Activated effector memory CD4-positive, alpha-beta T cell treated with anti-CD3 and anti-CD28 coated beads, Interleukin-2, amount 50 U/mL, for 16 hours (primary cell): ENCODE results near the gene CNTRL.
"Not testable (repeated sequence)": the region's sequence is repeated elsewhere in the genome, so short reads cannot be mapped to it uniquely, and the experiment has no call there.

Experiments used
- DNase-seq: peaks from one replicate; pipeline ENCODE4 v3.0.0-alpha.2; 2020

The CNTRL gene

DNA sequence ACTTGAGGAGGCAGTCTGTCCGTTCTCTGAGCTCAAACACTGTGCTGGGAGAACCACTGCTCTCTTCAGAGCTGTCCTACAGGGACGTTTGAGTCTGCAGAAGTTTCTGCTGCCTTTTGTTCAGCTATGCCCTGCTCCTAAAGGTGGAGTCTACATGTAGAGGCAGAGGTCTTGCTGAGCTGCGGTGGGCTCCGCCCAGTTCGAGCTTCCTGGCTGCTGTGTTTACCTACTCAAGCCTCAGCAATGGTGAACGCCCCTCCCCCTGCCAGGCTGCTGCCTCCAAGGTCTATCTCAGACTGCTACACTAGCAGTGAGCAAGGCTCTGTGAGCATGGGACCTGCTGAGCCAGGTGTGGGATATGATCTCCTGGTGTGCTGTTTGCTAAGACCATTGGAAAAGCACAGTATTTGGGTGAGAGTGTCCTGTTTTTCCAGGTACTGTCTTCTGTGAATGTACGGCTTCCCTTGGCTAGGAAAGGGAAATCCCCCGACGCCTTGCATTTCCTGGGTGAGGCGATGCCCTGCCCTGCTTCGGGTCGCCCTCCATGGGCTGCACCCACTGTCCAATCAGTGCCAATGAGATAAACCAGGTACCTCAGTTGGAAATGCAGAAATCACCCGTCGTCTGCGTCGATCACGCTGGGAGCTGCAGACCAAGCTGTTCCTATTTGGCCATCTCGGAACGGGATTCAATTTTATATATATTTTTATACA lies 58.5 kb downstream of the CNTRL start:
- DNase-seq: peak; percentile 88

DNA sequence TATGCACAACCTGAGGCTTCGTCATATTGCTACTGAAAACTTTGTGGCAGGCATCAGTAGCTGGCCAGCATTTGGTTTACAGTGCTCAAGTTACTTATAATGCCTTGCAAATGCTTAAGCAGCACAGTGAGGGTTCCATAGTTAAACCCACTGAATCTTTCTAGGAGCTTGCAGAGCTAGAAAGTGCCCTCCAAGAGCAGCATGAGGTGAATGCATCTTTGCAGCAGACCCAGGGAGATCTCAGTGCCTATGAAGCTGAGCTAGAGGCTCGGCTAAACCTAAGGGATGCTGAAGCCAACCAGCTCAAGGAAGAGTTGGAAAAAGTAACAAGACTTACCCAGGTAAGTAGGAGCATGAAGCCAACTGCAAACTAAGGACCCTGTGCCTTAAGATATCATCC lies 60.9 kb downstream of the CNTRL start:
- DNase-seq: no peak

DNA sequence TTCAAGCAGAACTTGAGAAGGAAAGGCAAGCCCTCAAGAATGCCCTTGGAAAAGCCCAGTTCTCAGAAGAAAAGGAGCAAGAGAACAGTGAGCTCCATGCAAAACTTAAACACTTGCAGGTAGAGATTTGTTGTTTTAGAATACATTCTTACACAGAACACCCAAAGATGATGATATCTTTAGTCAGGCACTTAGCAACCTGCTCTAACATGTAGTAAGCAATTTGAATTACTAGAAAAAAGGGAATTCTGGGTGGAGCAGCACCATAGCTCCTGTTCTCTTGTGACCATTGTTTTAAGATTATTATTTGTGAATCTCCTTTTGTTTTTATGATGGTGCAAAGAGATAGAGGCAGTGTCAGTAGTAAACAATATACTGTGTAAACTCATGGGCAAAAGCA lies 63.8 kb downstream of the CNTRL start:
- DNase-seq: no peak

DNA sequence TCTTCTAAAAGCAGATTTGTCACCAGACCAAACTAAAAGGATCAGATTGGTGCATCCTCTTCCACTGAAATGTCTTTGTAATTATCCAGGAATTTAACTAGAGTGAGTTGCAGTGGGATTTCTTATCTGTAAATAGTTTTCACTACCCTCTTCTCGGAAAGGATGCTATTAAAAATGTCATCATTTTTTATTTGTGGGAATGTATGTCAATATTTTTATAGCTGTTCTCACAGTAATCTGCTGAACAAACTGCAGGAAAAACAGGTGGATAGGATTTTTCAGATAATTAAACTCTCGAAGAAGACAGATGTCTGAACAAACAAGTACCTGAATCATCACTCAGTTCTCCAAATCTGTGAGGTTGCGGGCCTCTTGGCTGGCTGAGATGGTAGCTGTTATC lies 64.2 kb downstream of the CNTRL start:
- DNase-seq: no peak

DNA sequence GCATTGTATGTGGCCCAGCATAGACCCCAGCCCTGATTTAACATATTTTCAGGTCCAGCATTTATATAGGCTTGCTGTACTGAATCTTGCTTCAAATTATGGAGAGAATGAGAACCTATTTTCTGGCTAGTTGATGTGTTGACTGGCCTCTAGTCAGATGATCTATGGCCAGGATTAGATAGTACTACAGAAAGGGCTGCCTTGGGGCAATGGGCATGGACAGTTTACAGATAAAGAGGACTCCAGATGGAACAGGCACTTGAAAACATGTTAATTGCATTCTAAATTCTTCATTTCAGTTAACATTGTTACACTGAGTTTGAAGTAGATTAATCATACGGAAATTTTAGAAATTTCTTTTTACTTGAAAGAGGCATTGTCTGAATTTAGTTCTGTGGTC lies 65.4 kb downstream of the CNTRL start:
- no peak for DNase-seq

DNA sequence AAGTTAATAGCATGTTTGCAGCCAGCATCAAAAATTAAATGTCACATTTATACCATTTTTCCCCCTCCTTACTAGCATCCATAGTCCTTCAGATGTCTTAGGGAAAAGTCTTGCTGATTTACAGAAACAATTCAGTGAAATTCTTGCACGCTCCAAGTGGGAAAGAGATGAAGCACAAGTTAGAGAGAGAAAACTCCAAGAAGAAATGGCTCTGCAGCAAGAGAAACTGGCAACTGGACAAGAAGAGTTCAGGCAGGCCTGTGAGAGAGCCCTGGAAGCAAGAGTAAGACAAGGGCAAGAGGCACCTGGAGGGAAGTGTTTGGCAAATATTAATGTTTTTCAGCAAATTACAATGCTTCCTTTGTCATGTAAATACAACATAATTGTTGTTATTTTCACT lies 66.6 kb downstream of the CNTRL start:
- no peak for DNase-seq

DNA sequence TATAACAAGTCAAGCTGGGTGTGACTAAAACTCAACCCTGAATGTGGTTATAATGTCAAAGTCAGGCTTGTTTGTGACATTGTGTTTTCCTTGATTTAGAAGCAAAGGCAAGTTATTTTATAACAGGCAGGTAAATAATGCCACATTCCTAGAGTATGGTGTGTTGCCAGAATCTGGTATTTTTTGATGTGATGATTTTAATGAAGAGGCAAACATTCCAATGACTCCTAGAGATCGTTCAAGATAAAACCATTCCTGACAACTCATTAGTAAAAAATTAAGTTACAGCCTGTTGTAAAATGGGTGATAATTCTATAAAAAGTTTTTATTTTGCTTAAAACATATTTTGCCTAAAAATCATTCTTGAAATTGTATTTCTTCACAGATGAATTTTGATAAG lies 67.0 kb downstream of the CNTRL start:
- no peak for DNase-seq

DNA sequence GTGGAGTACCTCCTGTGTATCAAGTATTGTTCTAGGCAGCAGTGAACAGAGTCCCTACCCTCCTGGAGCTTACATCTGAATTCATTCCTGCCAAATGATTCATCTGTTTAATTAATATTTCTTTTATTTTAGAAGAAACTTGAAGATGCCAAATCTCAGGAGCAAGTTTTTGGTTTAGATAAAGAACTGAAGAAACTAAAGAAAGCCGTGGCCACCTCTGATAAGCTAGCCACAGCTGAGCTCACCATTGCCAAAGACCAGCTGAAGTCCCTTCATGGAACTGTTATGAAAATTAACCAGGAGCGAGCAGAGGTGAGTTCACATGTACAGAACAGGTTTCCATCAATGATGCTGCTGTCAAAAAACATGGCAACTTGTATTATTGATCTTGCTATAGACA lies 69.0 kb downstream of the CNTRL start:
- no peak for DNase-seq

DNA sequence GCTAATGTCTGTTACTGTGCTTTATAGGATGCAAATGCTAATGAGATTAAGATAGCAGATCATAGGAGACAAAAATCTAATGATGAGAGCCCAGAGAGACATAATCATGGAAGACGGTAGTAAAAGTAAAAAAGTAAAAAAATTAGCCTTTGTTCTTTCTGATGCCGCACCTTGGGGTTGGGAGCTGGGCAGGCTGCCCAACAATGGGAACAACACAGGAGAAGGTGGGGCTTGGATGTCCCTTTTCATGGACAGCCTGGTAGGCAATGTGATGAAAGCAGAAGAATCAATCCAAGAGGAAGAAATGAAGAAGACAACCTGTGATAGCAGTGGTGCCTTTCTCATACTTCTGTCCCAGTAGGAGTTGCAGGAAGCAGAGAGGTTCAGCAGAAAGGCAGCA lies 69.7 kb downstream of the CNTRL start:
- DNase-seq: no peak

DNA sequence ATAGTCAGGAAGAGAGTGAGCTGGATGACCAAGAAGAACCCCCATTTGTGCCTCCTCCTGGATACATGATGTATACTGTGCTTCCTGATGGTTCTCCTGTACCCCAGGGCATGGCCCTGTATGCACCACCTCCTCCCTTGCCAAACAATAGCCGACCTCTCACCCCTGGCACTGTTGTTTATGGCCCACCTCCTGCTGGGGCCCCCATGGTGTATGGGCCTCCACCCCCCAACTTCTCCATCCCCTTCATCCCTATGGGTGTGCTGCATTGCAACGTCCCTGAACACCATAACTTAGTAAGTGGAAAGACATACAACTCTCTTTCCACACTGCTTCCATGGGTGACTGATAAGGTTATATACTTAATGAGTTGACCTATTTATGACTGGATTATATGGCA lies 75.4 kb downstream of the CNTRL start:
- DNase-seq: no peak

DNA sequence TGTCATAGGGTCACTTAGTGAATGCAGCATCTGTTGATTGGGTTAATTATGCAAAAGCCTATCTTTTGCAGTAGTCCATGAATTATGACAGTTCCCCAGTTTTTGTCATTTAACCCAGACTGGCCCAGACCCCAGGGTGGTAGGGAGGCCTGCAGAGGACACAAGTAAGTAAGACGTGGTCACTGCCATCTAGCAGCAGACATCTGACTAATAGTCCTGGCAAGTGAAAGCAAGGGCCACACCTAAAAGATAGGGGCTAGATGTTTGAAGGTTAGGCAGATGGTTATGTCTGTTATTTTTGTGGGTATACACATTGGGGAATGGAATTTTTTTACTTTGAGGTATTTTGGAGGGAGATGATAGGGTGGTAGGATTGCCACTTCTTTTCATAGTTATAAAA lies 78.9 kb downstream of the CNTRL start:
- DNase-seq: no peak

DNA sequence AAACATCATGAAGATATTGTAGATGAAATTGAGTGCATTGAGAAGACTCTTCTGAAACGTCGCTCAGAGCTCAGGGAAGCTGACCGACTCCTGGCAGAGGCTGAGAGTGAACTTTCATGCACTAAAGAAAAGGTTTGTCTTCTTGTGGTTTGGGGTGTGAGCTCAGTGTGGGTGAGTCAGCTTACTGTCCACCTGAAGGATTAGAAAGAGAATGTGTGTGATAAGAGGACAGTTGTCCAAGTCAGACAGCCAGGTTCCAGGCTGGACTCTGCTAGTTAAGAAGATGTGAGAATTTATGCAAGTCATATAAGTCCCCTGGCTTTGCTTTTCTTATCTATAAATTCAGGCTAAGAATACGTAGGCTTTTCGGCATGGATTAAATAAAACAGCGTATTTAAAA lies 80.0 kb downstream of the CNTRL start:
- DNase-seq: no peak

DNA sequence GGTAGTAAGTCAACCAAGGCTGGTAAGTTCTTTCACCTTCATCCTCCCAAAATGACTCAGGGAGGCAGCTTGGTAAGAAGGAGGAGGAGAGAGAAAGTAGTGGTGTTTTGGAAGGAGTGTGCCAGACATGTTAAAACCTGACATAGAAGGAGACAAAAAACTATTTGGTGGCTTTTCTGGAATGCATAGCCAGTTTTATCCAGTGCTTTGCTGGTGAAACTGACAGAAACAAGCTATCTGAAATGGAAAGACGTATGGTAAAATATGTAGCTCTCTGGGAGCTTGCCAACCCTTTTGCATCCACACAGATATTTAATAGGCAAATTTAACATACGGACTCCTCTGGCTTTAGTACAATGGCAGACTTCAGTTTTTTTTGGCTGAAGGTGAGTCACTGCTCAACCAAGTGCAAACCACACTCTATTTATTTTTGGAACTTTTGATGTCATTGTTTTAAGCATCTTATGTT lies 81.5 kb downstream of the CNTRL start:
- DNase-seq: no peak

DNA sequence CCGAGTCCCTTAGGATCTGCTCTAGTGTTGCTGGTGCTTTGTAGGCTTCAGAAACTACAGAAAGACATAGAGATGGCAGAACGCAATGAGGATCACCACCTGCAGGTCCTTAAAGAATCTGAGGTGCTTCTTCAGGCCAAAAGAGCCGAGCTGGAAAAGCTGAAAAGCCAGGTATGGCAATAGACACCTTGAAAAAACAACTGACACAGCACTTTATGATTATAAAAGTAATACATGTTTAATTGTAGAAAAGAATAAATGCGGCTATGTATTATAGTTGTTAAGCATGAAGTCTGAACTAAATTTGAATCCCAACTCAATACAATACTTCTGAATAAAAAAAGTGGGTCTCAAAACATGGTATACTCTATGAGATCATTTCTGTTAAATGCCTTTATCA lies 83.2 kb downstream of the CNTRL start:
- no peak for DNase-seq

DNA sequence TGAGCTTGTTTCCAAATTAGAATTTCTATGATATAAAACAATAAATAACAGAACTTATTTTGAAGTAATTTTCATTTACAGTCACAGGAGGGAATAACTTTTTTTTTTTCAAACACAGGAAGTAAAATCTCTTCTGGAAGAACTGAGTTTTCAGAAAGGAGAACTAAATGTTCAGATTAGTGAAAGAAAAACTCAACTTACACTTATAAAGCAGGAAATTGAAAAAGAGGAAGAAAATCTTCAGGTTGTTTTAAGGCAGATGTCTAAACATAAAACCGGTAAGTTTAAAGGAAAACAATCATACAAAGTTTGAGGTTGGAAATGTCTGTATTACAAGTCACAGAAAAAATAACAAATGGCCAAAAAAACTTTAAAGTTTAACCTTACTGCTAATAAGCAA lies 85.3 kb downstream of the CNTRL start:
- DNase-seq: no peak

DNA sequence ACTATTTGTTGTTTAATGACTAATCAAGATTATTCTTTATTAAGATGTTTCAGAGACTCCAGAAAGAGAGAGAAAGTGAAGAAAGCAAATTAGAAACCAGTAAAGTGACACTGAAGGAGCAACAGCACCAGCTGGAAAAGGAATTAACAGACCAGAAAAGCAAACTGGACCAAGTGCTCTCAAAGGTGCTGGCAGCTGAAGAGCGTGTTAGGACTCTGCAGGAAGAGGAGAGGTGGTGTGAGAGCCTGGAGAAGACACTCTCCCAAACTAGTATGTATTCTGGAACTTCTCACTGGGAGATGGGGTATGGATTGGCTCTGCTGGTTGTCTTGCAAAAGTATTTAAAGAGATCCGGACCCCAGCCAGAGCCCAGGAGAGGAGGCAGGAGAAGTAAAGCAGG lies 93.3 kb downstream of the CNTRL start:
- no peak for DNase-seq

DNA sequence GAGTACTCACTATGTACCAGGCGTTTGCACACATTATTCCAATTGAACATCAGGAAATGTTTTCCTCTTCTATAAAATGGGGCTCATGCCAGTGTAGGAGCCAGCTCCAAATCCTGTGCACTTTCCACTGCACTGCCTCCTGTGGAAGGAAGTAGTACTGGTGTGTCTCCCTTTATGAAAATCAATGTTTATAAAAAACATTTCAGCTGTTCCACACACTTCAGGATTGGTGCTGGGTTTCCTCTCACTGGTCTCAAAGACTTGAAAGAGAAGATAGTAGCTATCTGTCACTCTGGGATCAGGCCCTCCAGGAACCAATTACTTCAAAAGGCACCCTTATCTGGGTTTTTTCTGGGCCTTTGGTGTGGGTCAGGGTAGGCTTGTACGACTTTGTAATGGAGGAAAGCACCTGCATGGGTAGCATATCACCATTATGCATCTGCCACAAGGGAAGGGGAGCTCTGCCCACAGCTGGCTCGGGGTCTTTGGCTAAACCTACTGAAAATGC lies 94.4 kb downstream of the CNTRL start:
- DNase-seq: no peak

DNA sequence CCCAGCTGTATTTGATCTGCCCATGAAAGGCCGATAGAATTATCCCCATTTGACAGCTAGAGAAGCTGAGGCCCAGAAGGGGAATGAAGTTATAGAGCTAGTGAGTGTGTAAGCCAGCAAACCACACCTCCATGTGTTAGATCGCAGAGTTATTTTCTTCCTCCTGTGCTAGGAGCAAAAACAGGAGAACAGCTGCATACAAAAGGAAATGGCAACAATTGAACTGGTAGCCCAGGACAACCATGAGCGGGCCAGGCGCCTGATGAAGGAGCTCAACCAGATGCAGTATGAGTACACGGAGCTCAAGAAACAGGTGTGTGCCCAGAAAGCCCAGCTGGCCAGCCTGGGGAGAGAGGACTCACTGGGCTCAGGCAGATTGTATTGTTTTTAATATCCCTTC lies 96.5 kb downstream of the CNTRL start:
- no peak for DNase-seq

DNA sequence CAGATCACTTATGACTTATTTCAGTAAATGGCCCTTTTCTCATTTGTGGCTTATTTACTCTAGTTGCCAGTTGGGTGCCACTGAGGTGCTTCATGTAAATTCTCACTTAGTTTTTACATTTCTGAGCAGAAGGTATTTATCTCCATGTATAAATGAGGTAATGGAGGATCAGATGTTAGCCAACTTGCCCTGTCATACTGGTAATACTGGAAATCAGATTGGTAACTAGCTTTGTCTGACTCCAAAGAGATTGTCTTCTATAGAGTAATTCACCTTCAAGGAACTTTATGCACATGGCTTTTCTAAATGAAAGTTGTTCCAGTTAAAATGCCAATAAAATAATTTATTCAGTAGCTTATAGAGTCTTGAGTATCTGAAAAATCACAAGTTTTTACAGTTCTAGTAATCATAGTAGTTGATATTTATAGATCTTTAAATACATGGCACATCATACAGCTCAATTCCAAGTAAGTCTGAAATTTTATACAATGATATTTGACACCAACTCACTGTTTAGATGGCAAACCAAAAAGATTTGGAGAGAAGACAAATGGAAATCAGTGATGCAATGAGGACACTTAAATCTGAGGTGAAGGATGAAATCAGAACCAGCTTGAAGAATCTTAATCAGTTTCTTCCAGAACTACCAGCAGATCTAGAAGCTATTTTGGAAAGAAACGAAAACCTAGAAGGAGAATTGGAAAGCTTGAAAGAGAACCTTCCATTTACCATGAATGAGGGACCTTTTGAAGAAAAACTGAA lies 98.2 kb downstream of the CNTRL start:
- DNase-seq: no peak

DNA sequence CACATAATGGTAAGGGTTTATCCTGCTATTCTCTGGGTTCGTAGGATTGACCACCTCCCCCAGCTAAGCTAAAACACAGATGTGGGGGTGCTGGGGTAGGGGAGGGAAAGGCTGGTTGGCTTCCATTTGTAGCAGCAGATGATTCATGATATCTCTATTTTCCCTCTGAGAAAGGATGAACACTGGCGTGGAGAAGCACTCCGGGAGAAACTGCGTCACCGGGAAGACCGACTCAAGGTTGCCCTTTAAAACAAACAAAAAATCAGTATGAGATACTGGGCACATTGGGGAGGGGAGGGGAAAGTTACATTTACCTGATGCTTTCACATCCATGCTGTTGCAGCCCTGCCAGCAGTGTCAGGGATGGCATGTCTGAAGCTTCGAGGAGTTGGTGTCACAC lies 98.7 kb downstream of the CNTRL start:
- no peak for DNase-seq

DNA sequence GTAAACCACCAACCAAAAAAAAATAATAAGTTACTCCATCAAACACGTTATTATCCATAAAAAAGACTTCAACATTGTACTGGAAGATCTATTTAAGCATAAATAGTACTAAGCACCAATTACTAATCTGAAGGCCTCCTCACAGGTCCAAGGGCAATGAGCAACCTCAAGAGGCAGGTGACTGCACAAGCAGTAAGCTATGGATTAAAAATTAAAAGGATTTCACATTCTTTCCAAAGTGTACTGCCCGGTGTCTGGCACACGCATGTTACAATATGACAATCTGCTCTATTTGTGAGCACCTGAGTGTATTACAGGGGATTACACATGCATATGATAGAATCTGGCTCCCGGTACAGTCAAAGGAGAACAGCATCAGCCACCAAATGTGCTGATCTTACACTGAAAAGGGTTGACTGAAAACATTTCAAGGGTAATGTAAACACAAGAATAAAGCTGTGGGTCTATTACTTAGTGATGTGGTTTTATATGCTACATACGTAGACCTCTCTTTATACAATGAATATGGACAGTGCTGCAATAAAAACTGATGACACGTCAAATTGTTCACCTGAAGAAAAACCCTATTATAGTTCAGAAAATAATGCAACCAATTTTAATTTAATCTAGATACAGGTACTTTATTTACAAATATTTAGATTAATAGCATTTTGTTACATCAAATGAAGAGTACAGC lies 104.1 kb downstream of the CNTRL start:
- no peak for DNase-seq

DNA sequence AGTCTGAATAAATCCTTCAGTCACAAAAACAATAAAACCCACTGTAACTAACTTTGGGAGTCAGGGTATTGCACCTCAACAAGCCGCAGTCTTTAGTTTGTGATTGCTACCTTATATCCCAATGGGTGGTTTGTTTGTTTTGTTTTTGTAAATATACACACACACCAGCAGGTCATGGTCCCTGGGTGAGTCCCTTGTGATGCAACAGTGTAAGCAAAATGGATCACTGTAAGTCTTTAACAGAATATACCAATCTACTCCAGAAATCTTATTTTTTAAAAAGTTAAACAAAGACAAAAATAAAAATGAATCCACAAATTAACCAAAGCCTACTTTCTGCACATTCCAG lies 104.6 kb downstream of the CNTRL start:
- not testable (repeated sequence) for DNase-seq

DNA sequence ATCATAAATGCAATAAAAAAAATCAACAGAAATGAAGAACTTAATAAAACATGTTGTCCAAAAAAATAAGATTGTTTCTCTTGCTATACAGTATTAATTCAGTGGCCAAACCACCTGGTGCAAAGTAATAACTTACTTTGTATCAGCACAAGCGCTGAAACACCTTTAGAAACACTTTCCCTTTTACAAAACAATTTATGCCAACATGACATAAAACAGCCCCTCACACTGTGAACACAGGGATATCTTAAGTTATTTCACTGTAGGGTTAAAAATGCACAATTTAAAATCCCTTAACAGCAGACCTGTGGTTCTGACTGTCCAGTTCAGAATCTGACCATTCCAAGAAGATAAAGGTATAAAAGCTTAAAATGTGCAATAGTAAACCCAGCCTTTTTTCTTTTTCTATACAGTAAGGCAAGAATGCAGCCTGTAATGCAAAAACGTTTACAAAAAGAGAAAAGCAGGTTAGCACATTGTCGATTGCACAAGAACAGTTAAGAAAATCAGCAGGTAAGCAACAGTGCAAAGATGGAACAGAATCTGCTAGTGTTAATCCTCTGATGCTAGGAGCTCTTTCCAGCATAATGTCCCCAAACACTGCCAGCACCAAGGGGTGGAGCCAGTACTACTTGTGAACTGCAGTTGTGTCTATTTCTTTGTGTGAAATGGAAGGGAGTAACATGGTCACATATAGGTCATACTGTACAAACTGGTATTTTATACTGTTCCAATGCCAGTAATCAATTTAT lies 105.4 kb downstream of the CNTRL start:
- DNase-seq: no peak
